OCI-LY1 (cell line): Measurements from ENCODE around the gene FASN.

ENCODE experiments used
- H2AFZ ChIP-seq: fragments of 200-600 bp; sonication (generic), shearing (Covaris generic); 2 replicates; pipeline ENCODE4 v1.6.0; 2014; ENCODE audit warnings: antibody characterized with exemption, mild to moderate bottlenecking, low read length
- H3F3A ChIP-seq: fragments of 200-600 bp; sonication (generic), shearing (Covaris generic); 2 replicates; pipeline ENCODE4 v1.6.0; 2014; ENCODE audit warnings: mild to moderate bottlenecking, antibody characterized with exemption, low read length, moderate library complexity; ENCODE audit not compliant: insufficient read depth
- H3K27ac ChIP-seq: fragments of 200-600 bp; sonication (generic); 2 replicates; pipeline ENCODE4 v1.5.1; 2014; ENCODE audit warnings: low read length, mixed run types, mild to moderate bottlenecking, low read depth; ENCODE audit not compliant: poor library complexity, severe bottlenecking
- H3K27me3 ChIP-seq: fragments of 200-600 bp; sonication (generic); 2 replicates; pipeline ENCODE4 v1.6.0; 2014; ENCODE audit warnings: antibody characterized with exemption, mild to moderate bottlenecking, low read length, moderate library complexity; ENCODE audit not compliant: insufficient read depth
- H3K36me3 ChIP-seq: fragments of 200-600 bp; sonication (generic); 2 replicates; pipeline ENCODE4 v1.6.1; 2014; ENCODE audit warnings: mild to moderate bottlenecking, antibody characterized with exemption, low read length, moderate library complexity, mixed read lengths; ENCODE audit not compliant: insufficient read depth
- H3K4me1 ChIP-seq: fragments of 200-600 bp; sonication (generic); 2 replicates; pipeline ENCODE4 v1.5.1; 2014; ENCODE audit warnings: mild to moderate bottlenecking, low read length, moderate library complexity; ENCODE audit not compliant: insufficient read depth, severe bottlenecking
- H3K4me2 ChIP-seq: fragments of 200-600 bp; sonication (generic), shearing (Covaris generic); 2 replicates; pipeline ENCODE4 v1.6.1; 2014; ENCODE audit warnings: low read length
- H3K4me3 ChIP-seq: fragments of 200-600 bp; sonication (generic); 2 replicates; pipeline ENCODE4 v1.5.1; 2014; ENCODE audit warnings: low read length, low read depth, mild to moderate bottlenecking, mixed read lengths; ENCODE audit not compliant: poor library complexity, severe bottlenecking
- H3K79me2 ChIP-seq: fragments of 200-600 bp; shearing (Covaris generic); 2 replicates; pipeline ENCODE4 v1.6.1; 2016; ENCODE audit warnings: mixed run types, low read length, mixed read lengths; ENCODE audit not compliant: insufficient read depth
- H3K9ac ChIP-seq: fragments of 200-600 bp; sonication (generic), shearing (Covaris generic); 2 replicates; pipeline ENCODE4 v1.6.1; 2014; ENCODE audit warnings: mild to moderate bottlenecking, low read length, mixed read lengths
- H3K9me2 ChIP-seq: fragments of 200-600 bp; sonication (generic), shearing (Covaris generic); 2 replicates; pipeline ENCODE4 v1.6.1; 2014; ENCODE audit warnings: low read depth, mild to moderate bottlenecking, low read length, mixed read lengths
- H3K9me3 ChIP-seq: fragments of 200-600 bp; shearing (Covaris generic); 2 replicates; pipeline ENCODE4 v1.6.1; 2014; ENCODE audit warnings: low read length, mixed read lengths
- H4K20me1 ChIP-seq: fragments of 200-600 bp; sonication (generic), shearing (Covaris generic); 2 replicates; pipeline ENCODE4 v1.6.0; 2016; ENCODE audit warnings: mild to moderate bottlenecking, low read length; ENCODE audit not compliant: insufficient read depth
- CTCF ChIP-seq: fragments of 200-600 bp; sonication (generic), shearing (Covaris generic); IDR thresholded peaks from 2 replicates; pipeline ENCODE4 v1.5.1; 2017; ENCODE audit warnings: mild to moderate bottlenecking, antibody characterized with exemption, low read length, moderate library complexity, mixed read lengths
- EZH2 ChIP-seq: fragments of 200-600 bp; sonication (generic), shearing (Covaris generic); IDR thresholded peaks from 2 replicates; pipeline ENCODE4 v1.8.0; 2017; ENCODE audit warnings: borderline replicate concordance, mixed run types, mild to moderate bottlenecking, antibody characterized with exemption, low read length, moderate library complexity, mixed read lengths

The FASN gene

GRCh38 chr17:82108496-82108945, 10.5 kb upstream of the FASN start:
- TF ChIP-seq EZH2 (no peak), CTCF (no peak)
- Histone ChIP-seq H3K9me2 (no peaks in the 10 kb centered on the region), H4K20me1 (no peaks in the 10 kb centered on the region), H3K4me3 (no peak overlapping the region), H3K27me3 (peaks cover 8% of the 10 kb centered on the region; the same call in 1 of the 2 replicates), H3K9me3 (no peaks in the 10 kb centered on the region), H3K79me2 (no peaks in the 10 kb centered on the region), H3K27ac (no peak overlapping the region), H3K9ac (no peak overlapping the region), H3F3A (no peaks in the 10 kb centered on the region), H3K4me1 (peaks cover 39% of the 10 kb centered on the region), H2AFZ (no peak overlapping the region), H3K36me3 (no peaks in the 10 kb centered on the region), H3K4me2 (no peak overlapping the region)

- no peak overlapping the region for H3K27ac ChIP-seq
- H3F3A ChIP-seq: no peaks in the 10 kb centered on the region
- peaks cover 43% of the 10 kb centered on the region for H3K4me1 ChIP-seq
- TF ChIP-seq CTCF (no peak), EZH2 (no peak)
- H3K4me2 ChIP-seq: no peak overlapping the region
- H4K20me1 ChIP-seq: no peaks in the 10 kb centered on the region
- no peaks in the 10 kb centered on the region for H3K9me2 ChIP-seq
- no peak overlapping the region for H3K4me3 ChIP-seq
- no peak overlapping the region for H3K9ac ChIP-seq
- H3K9me3 ChIP-seq: no peaks in the 10 kb centered on the region
- H3K79me2 ChIP-seq: no peaks in the 10 kb centered on the region
- H3K27me3 ChIP-seq: peaks cover 3% of the 10 kb centered on the region; the same call in 1 of the 2 replicates
- H2AFZ ChIP-seq: no peak overlapping the region
- no peaks in the 10 kb centered on the region for H3K36me3 ChIP-seq
Observed at GRCh38 chr17:82108038-82108437, 10.0 kb upstream of the FASN start.

- H3K79me2 ChIP-seq: no peaks in the 10 kb centered on the region
- no peak overlapping the region; the same call in 1 of the 2 replicates for H3K9ac ChIP-seq
- H3K9me3 ChIP-seq: no peaks in the 10 kb centered on the region
- no peaks in the 10 kb centered on the region for H3K27me3 ChIP-seq
- H3K4me2 ChIP-seq: peak overlapping the region; percentile 81; the same call in 1 of the 2 replicates
- H3K4me3 ChIP-seq: peak overlapping the region; percentile 61
- no peaks in the 10 kb centered on the region for H3F3A ChIP-seq
- TF ChIP-seq EZH2 (no peak), CTCF (peak; percentile 34; the same call in 1 of the 2 replicates)
- peaks cover 45% of the 10 kb centered on the region for H3K4me1 ChIP-seq
- no peaks in the 10 kb centered on the region for H4K20me1 ChIP-seq
- H3K9me2 ChIP-seq: no peaks in the 10 kb centered on the region
- no peaks in the 10 kb centered on the region for H3K36me3 ChIP-seq
- H3K27ac ChIP-seq: no peak overlapping the region
- H2AFZ ChIP-seq: no peak overlapping the region
Observed at GRCh38 chr17:82107341-82107860, 9.4 kb upstream of the FASN start.
